Measurements from ENCODE around the gene LDHD. TPM values are rescaled to one million over a fixed set of nuclear protein-coding genes. Genes with fewer than 3 reads are reported as not detected.

The LDHD gene
- total and polyA plus RNA-seq, 2 of the 13 experiments (the other 11 are each of a cell fraction or from before 2014, with no cell fraction given), result 9.1 to 9.8 TPM

- TF ChIP-seq ZBTB43 (CRISPR knock-in tag; conservative IDR thresholded peaks at IDR 0.05) (0 out of 2 replicates have a peak, but pooled peaks have one; percentile 67), SRF (IDR thresholded peaks at IDR 0.05; ENCODE audit: low read depth, low read length) (peak; percentile 64; the same call in 1 of the 2 replicates), ZBTB25 (CRISPR knock-in tag; IDR thresholded peaks at IDR 0.05) (peak; percentile 86; the same call in 1 of the 2 replicates), NKX3-1 (CRISPR knock-in tag; IDR thresholded peaks at IDR 0.05) (peak; percentile 85; the same call in 1 of the 2 replicates), ZNF878 (CRISPR knock-in tag; IDR thresholded peaks at IDR 0.05) (peak; percentile 80; the same call in 1 of the 2 replicates), ONECUT2 (CRISPR knock-in tag; IDR thresholded peaks at IDR 0.05) (no peak), TOE1 (CRISPR knock-in tag; IDR thresholded peaks at IDR 0.05) (peak; percentile 71; the same call in 1 of the 2 replicates), KLF11 (CRISPR knock-in tag; IDR thresholded peaks at IDR 0.05) (peak; percentile 74; the same call in 1 of the 2 replicates), ZNF549 (CRISPR knock-in tag; IDR thresholded peaks at IDR 0.05) (no peak), KDM3A (CRISPR knock-in tag; IDR thresholded peaks at IDR 0.05; ENCODE audit: low read depth) (peak; percentile 88), TERF1 (CRISPR knock-in tag; IDR thresholded peaks at IDR 0.05) (no peak), ZNF530 (CRISPR knock-in tag; IDR thresholded peaks at IDR 0.05; ENCODE audit: low read depth) (no peak), BORCS8-MEF2B (CRISPR knock-in tag; IDR thresholded peaks at IDR 0.05) (peak; percentile 96), GPBP1L1 (CRISPR knock-in tag; IDR thresholded peaks at IDR 0.05) (no peak), SYNCRIP (IDR thresholded peaks at IDR 0.05; ENCODE audit: insufficient read depth, low read depth, low read length) (no peak), MNT (IDR thresholded peaks at IDR 0.05) (0 out of 2 replicates have a peak, but pooled peaks have one; percentile 24), SIX4 (CRISPR knock-in tag; IDR thresholded peaks at IDR 0.05) (peak; percentile 54; the same call in 1 of the 2 replicates), ZNF235 (CRISPR knock-in tag; IDR thresholded peaks at IDR 0.05; ENCODE audit: borderline replicate concordance) (peak; percentile 94; the same call in 1 of the 2 replicates), GLI4 (CRISPR knock-in tag; IDR thresholded peaks at IDR 0.05; ENCODE audit: borderline replicate concordance) (peak; percentile 97), ZNF230 (CRISPR knock-in tag; IDR thresholded peaks at IDR 0.05) (peak; percentile 89), ZC3H4 (CRISPR knock-in tag; IDR thresholded peaks at IDR 0.05; ENCODE audit: borderline replicate concordance) (peak; percentile 89; the same call in 1 of the 2 replicates), SNAPC5 (CRISPR knock-in tag; IDR thresholded peaks at IDR 0.05; ENCODE audit: borderline replicate concordance) (no peak; the same call in 1 of the 2 replicates)
Measured at GRCh38 chr16:75148311-75149195, 32.0 kb upstream of the LDHD start, which contains the start of gene ZFP1 (continued).
